Superior temporal gyrus (tissue), 1 donor: ENCODE data around the gene GLB1L3.
"Not testable (repeated sequence)": the region's sequence is repeated elsewhere in the genome, so short reads cannot be mapped to it uniquely, and the experiment has no call there.

ENCODE experiments used
- DNase-seq: peaks from one replicate; pipeline ENCODE4 v3.0.0-alpha.2; 2016; ENCODE audit errors: extremely low spot score

Gene GLB1L3

GRCh38 chr11:134275188-134275533 lies 1.0 kb upstream of the GLB1L3 start:
- peak; percentile 16 for DNase-seq

GRCh38 chr11:134276396-134277182 lies 410 bp downstream of the GLB1L3 start:
- DNase-seq, result no peak

GRCh38 chr11:134277183-134278001 lies 1.2 kb downstream of the GLB1L3 start:
- DNase-seq, result peak; percentile 20

- no peak for DNase-seq
Observed at GRCh38 chr11:134278356-134278755, 2.2 kb downstream of the GLB1L3 start.

- DNase-seq, result not testable (repeated sequence)
Observed at GRCh38 chr11:134281635-134282034, 5.5 kb downstream of the GLB1L3 start.

- no peak for DNase-seq
Observed at GRCh38 chr11:134282121-134283045, 6.2 kb downstream of the GLB1L3 start.

- DNase-seq, result no peak
Observed at GRCh38 chr11:134283461-134284230, 7.5 kb downstream of the GLB1L3 start.

- not testable (repeated sequence) for DNase-seq
Observed at GRCh38 chr11:134284349-134284748, 8.2 kb downstream of the GLB1L3 start.

- DNase-seq, result no peak
Observed at GRCh38 chr11:134287561-134287960, 11.4 kb downstream of the GLB1L3 start.

GRCh38 chr11:134288486-134288885 lies 12.3 kb downstream of the GLB1L3 start:
- no peak for DNase-seq

GRCh38 chr11:134289167-134289566 lies 13.0 kb downstream of the GLB1L3 start:
- DNase-seq, result no peak

GRCh38 chr11:134289789-134290188 lies 13.6 kb downstream of the GLB1L3 start:
- no peak for DNase-seq

GRCh38 chr11:134290646-134291045 lies 14.5 kb downstream of the GLB1L3 start:
- no peak for DNase-seq

GRCh38 chr11:134291196-134291595 lies 15.0 kb downstream of the GLB1L3 start:
- no peak for DNase-seq

- no peak for DNase-seq
Observed at GRCh38 chr11:134292661-134293060, 16.5 kb downstream of the GLB1L3 start.

- DNase-seq, result no peak
Observed at GRCh38 chr11:134293119-134294113, 17.2 kb downstream of the GLB1L3 start.

- no peak for DNase-seq
Observed at GRCh38 chr11:134294664-134295063, 18.5 kb downstream of the GLB1L3 start.

GRCh38 chr11:134312223-134312622 lies 36.0 kb downstream of the GLB1L3 start:
- DNase-seq, result no peak

GRCh38 chr11:134312807-134313206 lies 36.6 kb downstream of the GLB1L3 start:
- no peak for DNase-seq

- DNase-seq, result no peak
Observed at GRCh38 chr11:134313379-134313778, 37.2 kb downstream of the GLB1L3 start.
